ES-I3 (cell line): Measurements from ENCODE around the gene TLK2.
"Not testable (repeated sequence)": the region's sequence is repeated elsewhere in the genome, so short reads cannot be mapped to it uniquely, and the experiment has no call there.

Experiments used
- H3K36me3 ChIP-seq: 2 replicates; pipeline ENCODE4 v1.6.1; 2013; ENCODE audit warnings: mild to moderate bottlenecking, low read length, control low read depth, moderate library complexity; ENCODE audit not compliant: insufficient read depth
- H3K4me1 ChIP-seq: 2 replicates; pipeline ENCODE4 v1.6.1; 2013; ENCODE audit warnings: mild to moderate bottlenecking, control low read depth, low read length; ENCODE audit not compliant: insufficient read depth
- H3K9ac ChIP-seq: 2 replicates; pipeline ENCODE4 v1.6.1; 2013; ENCODE audit warnings: low read depth, mild to moderate bottlenecking, low read length, moderate library complexity
- H3K9me3 ChIP-seq: 2 replicates; pipeline ENCODE4 v1.6.1; 2013; ENCODE audit warnings: mild to moderate bottlenecking, low read length, moderate library complexity; ENCODE audit not compliant: control insufficient read depth, insufficient read depth

Gene TLK2

DNA sequence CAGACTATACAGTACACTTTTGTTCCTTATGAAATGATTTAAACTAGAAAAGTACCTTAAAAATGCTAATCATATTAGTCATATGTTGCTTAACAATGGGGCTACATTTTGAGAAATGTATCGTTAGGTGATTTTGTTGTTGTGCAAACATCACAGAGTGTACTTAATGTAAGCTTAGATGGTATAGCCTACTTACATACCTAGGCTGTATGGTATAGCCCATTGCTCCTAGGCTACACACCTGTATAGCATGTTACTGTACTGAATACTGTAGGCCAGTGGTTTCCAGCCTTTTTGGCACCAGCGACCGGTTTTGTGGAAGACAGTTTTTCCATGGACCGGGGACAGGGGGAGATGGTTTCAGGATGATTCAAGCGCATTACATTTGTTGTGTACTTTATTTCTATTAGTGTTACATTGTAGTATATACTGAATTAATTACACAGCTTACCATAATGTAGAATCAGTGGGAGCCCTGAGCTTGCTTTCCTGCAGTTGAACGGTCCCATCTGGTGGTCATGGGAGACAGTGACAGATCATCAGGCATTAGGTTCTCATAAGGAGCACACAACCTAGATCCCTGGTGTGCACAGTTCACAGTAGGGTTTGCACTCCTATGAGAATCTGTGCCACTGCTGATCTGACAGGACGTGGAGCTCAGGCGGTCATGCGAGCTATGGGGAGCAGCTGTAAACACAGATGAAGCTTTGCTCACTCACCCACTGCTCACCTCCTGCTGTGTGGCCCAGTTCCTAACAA lies 113.9 kb downstream of the TLK2 start:
- Histone ChIP-seq H3K36me3 (peaks cover 24% of the 10 kb centered on the region), H3K4me1 (no peaks in the 10 kb centered on the region), H3K9me3 (no peaks in the 10 kb centered on the region), H3K9ac (no peak overlapping the region)

DNA sequence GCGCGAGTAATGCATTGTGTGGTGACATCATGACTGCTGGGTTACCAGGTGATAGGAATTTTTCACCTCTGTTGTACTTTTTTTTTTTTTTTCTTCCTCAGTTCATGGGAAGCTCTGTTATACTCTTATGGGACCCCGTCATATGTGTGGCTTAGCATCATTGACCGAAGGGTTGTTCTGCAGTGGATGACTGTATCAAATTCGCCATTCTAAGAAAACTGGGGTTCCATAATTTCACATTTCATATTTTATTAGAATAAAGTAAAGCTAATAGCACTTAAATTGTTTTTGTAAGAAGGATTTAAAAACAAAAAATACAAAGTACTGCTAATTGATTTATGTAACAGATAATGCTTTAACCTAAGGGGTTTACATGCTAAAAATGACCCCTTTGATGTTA lies 116.9 kb downstream of the TLK2 start:
- H3K4me1 ChIP-seq = no peaks in the 10 kb centered on the region
- no peak overlapping the region for H3K9ac ChIP-seq
- H3K9me3 ChIP-seq = no peaks in the 10 kb centered on the region
- peaks cover 38% of the 10 kb centered on the region for H3K36me3 ChIP-seq

DNA sequence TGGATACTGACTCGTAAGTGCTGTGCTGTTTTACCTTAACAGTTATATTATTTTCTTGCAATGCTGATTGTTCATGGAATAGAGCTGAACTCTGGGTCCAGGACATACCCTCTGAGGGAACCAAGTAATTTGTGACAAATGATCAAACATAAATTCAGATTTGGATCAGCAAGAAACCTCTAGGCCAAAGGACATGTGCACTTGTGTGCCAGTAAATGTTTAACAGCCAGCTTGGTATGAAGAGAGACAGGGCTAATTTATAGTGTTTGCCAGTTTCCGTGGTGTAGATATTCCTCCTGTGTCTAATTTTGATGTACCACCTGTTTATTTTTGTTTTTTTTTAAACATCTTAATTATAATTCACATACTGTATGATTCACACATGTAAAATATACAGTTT lies 118.0 kb downstream of the TLK2 start:
- Histone ChIP-seq H3K36me3 (peaks cover 42% of the 10 kb centered on the region), H3K9me3 (no peaks in the 10 kb centered on the region), H3K4me1 (no peaks in the 10 kb centered on the region), H3K9ac (no peak overlapping the region)

DNA sequence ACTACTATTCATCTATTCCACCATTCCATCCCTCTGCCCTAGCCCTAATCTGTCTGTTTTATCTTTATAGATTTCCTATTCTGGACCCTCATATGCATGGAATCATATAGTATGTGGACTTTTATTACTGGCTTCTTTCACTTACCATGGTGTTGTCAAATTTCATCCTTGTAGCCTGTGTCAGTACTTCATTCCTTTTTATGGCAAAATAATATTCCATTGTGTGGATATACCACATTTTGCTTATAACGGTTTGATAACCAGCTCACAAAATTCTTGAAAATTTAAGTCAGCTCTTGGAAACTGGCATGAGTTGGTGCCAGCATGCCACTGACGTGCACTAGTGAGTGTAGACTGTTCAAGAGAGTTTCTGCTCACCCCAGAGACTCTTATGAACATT lies 118.5 kb downstream of the TLK2 start:
- H3K4me1 ChIP-seq = no peaks in the 10 kb centered on the region
- no peak overlapping the region for H3K9ac ChIP-seq
- no peaks in the 10 kb centered on the region for H3K9me3 ChIP-seq
- H3K36me3 ChIP-seq = peaks cover 42% of the 10 kb centered on the region

DNA sequence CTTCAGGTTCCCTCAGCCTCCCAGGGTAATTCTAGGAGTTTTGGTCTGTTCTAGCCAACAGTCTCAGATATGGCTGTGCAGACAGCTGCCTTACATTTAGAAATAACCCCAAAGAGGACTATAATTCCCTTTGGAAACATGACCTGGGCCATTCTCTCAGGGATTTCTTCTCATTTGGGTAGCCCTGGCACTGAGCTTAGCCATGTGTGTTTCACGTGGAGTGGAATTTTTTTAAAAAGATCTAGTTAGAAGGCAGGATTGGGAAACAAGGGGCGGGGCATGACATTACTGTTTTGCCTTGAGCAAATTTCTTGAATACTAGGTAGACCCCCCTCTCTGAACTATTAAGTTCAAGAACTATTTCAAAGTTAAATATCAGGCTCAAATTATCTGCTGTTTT lies 119.3 kb downstream of the TLK2 start:
- no peaks in the 10 kb centered on the region for H3K9me3 ChIP-seq
- no peaks in the 10 kb centered on the region for H3K4me1 ChIP-seq
- no peak overlapping the region for H3K9ac ChIP-seq
- peaks cover 48% of the 10 kb centered on the region for H3K36me3 ChIP-seq

DNA sequence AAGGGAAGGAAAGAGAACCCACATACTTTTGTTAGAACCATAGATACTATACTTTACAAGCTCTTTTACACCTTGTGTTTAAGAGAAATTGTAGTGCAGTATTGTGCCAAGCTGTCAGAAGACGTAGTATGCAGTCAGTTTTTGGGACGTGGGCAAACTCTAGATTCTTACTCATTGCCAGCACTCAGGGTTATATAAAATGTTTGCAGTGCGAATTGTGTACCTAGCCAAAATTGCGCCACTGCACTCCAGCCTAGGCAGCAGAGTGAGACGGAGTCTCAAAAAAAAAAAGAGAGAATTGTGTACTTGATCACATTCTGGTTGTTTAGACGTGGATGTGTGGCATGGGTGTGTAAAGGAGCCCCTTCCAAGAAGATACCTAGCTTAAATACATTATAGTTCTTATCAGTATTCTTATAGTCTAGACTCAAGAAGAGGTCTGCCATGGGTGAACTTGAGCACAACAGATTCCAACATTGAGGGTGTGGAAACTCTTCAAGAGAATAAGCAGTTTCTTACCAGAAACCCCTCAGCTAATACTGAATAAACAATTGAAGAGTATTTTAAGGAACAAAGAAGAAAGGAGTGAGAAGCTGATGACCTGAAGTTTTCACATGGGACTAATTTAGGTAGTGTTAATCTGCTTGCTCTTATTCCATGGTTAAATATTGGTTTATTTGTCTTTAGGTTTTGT lies 121.5 kb downstream of the TLK2 start:
- no peaks in the 10 kb centered on the region for H3K4me1 ChIP-seq
- H3K9ac ChIP-seq = no peak overlapping the region
- peaks cover 47% of the 10 kb centered on the region for H3K36me3 ChIP-seq
- no peaks in the 10 kb centered on the region for H3K9me3 ChIP-seq

DNA sequence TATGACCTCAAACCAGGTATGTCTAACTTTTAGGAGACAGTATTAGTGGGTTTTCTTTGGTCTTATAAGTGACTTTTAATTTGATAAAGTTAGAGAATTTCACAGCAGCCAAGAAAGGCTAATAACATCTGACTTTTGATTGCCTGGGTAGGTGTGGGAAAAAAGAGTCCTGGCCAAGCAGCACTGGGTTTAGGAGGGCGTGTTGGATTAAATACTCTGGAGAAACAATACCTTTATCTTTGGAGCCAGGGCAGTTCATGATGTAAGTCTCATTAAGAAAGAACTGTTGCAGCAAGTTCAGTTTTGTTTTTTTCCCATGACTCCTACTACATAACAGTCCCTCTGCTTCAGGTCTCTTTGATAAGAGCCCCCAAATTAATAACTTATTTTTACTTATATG lies 122.2 kb downstream of the TLK2 start:
- Histone ChIP-seq H3K9ac (no peak overlapping the region), H3K9me3 (no peaks in the 10 kb centered on the region), H3K36me3 (peaks cover 47% of the 10 kb centered on the region), H3K4me1 (no peaks in the 10 kb centered on the region)

DNA sequence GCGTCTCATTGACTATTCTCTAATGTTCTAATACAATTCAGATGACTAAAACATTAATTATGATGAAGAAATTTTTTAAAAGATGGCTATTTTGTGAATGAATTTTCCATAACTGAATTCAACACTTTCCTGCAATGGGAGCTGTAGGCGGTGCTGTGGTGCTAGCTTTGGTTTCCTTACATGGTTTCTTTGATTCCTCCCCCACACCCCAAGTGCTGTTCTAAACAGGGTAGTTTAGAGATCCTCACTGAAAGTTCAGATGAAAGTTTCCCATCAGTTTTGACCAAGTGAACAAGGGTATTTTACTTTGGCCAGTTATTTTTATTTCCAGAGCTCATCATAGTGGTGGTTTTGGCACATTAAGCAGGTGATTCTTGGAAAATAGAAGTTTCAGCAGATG lies 122.8 kb downstream of the TLK2 start:
- Histone ChIP-seq H3K9me3 (no peaks in the 10 kb centered on the region), H3K4me1 (no peaks in the 10 kb centered on the region), H3K9ac (no peak overlapping the region), H3K36me3 (peaks cover 49% of the 10 kb centered on the region)

DNA sequence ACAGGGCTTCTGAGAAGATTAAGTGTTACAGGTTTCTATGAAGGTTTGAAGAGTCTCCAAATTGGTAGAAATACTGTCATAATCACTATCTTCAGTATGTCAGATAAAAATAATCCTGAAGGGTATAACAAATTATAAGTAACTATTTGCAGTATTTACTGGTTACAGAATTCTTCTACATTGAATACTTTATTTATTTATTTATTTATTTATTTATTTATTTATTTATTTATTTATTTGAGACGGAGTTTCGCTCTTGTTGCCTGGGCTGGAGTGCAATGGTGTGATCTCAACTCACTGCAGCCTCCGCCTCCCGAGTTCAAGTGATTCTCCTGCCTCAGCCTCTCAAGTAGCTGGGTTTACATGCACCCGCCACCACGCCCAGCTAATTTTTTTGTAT lies 125.2 kb downstream of the TLK2 start:
- H3K9me3 ChIP-seq, H3K9ac ChIP-seq, H3K4me1 ChIP-seq: not testable (repeated sequence)
- peaks cover 45% of the 10 kb centered on the region for H3K36me3 ChIP-seq

DNA sequence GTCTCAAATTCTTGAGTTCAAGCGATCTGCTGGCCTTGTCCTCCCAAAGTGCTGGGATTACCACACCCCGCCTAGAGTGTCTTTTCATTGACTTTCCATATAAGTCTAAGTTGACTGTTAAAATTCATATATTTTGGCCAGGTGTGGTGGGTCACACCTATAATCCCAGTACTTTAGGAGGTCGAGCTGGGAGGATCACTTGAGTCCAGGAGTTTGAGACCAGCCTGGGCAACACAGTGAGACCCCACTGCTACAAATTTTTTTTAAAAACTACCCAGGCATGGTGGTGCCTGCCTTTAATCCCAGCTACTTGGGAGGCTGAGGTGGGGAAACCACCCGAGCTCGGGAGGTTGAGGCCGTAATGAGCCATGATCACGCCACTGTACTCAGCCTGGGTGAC lies 127.0 kb downstream of the TLK2 start:
- H3K36me3 ChIP-seq = peaks cover 36% of the 10 kb centered on the region
- no peak overlapping the region for H3K9ac ChIP-seq
- no peaks in the 10 kb centered on the region for H3K9me3 ChIP-seq
- no peaks in the 10 kb centered on the region for H3K4me1 ChIP-seq

DNA sequence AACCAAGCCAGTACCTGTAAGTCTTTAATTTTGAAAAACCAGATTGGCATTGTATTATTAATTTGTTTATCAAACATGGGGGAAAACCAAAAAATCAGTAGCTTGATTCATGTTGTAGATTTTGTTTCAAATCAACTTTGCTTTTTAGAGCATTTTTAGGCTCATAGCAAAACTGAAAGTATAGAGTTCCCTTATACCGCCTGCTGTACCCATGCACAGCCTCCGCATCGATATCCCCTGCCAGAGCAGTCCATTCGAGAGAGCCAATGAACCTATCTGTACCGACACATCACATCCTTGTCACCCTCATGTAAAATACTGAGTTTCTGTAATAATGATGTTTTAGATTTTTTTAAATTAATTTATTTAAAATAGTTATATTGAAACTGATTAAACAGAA lies 132.7 kb downstream of the TLK2 start:
- Histone ChIP-seq H3K4me1 (no peaks in the 10 kb centered on the region), H3K36me3 (peaks cover 28% of the 10 kb centered on the region), H3K9me3 (no peaks in the 10 kb centered on the region), H3K9ac (no peak overlapping the region)

DNA sequence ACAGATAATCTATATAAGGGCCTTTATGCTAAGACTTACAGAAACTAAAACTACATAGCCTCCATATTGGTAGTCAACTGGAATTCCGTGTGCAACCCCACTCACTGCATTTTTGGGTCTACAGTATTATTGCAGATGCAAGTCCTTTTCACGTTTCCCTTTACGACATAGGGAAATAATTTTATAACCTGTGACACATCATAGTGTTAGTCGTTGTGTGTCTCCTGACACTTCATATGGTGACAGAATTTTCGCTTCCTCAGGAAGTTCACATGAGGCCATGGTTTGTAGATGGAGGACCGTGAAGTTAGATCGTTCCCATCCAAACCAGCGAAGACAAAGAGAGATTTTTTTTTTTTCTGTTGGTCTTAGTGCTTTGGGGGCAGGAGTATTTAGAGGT lies 133.1 kb downstream of the TLK2 start:
- no peaks in the 10 kb centered on the region for H3K9me3 ChIP-seq
- peaks cover under 1% of the 10 kb centered on the region; the same call in 1 of the 2 replicates for H3K4me1 ChIP-seq
- H3K9ac ChIP-seq = no peak overlapping the region
- H3K36me3 ChIP-seq = peaks cover 24% of the 10 kb centered on the region

DNA sequence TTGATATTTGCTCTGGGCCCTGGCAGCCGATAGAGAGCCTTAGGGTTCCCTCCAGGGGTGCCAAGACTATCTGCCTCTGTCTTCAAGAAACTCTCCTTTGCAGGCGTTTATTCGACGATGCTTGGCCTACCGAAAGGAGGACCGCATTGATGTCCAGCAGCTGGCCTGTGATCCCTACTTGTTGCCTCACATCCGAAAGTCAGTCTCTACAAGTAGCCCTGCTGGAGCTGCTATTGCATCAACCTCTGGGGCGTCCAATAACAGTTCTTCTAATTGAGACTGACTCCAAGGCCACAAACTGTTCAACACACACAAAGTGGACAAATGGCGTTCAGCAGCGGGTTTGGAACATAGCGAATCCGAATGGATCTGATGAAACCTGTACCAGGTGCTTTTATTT lies 133.7 kb downstream of the TLK2 start:
- peaks cover 22% of the 10 kb centered on the region for H3K36me3 ChIP-seq
- H3K9me3 ChIP-seq, H3K4me1 ChIP-seq, H3K9ac ChIP-seq: not testable (repeated sequence)

DNA sequence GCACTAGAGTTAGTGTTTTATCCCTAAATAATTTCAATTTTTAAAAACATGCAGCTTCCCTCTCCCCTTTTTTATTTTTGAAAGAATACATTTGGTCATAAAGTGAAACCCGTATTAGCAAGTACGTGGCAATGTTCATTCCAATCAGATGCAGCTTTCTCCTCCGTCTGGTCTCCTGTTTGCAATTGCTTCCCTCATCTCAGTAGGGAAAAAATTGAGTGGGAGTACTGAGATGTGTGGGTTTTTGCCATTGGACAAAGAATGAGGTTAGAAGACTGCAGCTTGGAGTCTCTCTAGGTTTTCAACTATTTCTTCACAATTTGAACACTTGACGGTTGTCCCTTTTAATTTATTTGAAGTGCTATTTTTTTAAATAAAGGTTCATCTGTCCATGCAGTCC lies 134.5 kb downstream of the TLK2 start:
- not testable (repeated sequence) for H3K9ac ChIP-seq, H3K9me3 ChIP-seq
- Histone ChIP-seq H3K4me1 (peaks cover 14% of the 10 kb centered on the region), H3K36me3 (peaks cover 22% of the 10 kb centered on the region)

DNA sequence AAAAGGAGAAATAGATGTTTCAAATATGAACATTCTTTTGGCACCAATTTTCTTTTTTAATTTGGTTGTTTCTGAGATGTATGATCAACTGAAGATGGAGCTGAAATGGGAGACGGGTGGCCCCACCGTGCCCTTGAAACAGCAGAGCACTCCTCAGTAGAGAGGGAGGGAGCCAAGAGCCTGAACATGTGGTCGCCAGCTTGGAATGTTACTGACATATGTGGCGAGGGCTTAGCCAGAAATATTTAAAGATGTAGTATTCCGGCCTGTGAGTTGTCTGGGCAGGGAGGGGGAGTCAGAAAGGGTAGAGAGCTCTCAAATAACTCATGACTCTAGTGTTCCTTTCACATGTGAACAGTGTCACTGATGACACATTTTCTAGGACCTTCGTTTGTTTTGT lies 135.5 kb downstream of the TLK2 start:
- Histone ChIP-seq H3K4me1 (peaks cover 14% of the 10 kb centered on the region), H3K9ac (no peak overlapping the region), H3K9me3 (no peaks in the 10 kb centered on the region), H3K36me3 (peaks cover 13% of the 10 kb centered on the region)
